Activated naive CD4-positive, alpha-beta T cell treated with anti-CD3 and anti-CD28 coated beads for 36 hours (primary cell): Measurements from ENCODE around the gene TMLHE. TPM values are rescaled to one million over a fixed set of nuclear protein-coding genes. Genes with fewer than 3 reads are reported as not detected.
"Not testable (repeated sequence)": the region's sequence is repeated elsewhere in the genome, so short reads cannot be mapped to it uniquely, and the experiment has no call there.

Experiments used
- CTCF ChIA-PET: fragments of 350-600 bp; sonication (Branson Sonifier 250); formaldehyde crosslinking; loops from one replicate; lab custom pipeline; 2021; ENCODE audit warnings: antibody characterized with exemption; lab: Charles Lee
- DNase-seq: peaks from one replicate; pipeline ENCODE4 v3.0.0-alpha.2; 2020
- H3K27ac Mint-ChIP-seq: one replicate; pipeline ENCODE4 v1.8.0; 2021; ENCODE audit warnings: mild to moderate bottlenecking, mixed read lengths
- H3K27me3 Mint-ChIP-seq: one replicate; pipeline ENCODE4 v1.8.0; 2021; ENCODE audit warnings: low read depth, mixed read lengths
- H3K36me3 Mint-ChIP-seq: one replicate; pipeline ENCODE4 v1.8.0; 2021; ENCODE audit warnings: low read depth, mixed read lengths
- H3K4me1 Mint-ChIP-seq: one replicate; pipeline ENCODE4 v1.8.0; 2021; ENCODE audit warnings: low read depth, mixed read lengths
- H3K4me3 Mint-ChIP-seq: one replicate; pipeline ENCODE4 v1.8.0; 2021; ENCODE audit warnings: mild to moderate bottlenecking, moderate library complexity, mixed read lengths
- H3K9me3 Mint-ChIP-seq: one replicate; pipeline ENCODE4 v1.8.0; 2021; ENCODE audit warnings: mixed read lengths
- intact Hi-C: fragments of 100-400 bp; cut with micrococcal nuclease; formaldehyde crosslinking; loops from one replicate; pipeline ENCODE4 v1.15.1; 2023
- total RNA-seq, 2 experiments: library from RNA; stranded (reverse); gene quantifications; one replicate each; pipeline ENCODE4 v1.2.3, GENCODE V29; 2021

Gene TMLHE
- total RNA-seq, result 10 to 100 TPM; 13.2 to 14.7 TPM

GRCh38 chrX:155612312-155613224 lies at the start of gene TMLHE, which contains the start of gene SPRY3:
Gene TMLHE, minus strand, starts transcription at chrX:155612952. Its CDS starts 67,676 bp downstream, at chrX:155545276.
Gene SPRY3, plus strand, starts transcription at chrX:155612586.
- peak; percentile 71 for DNase-seq
- Mint-ChIP-seq H3K4me1 (peaks cover 22% of the 10 kb centered on the region), H3K27me3 (no peaks in the 10 kb centered on the region), H3K27ac (peak within 1 kb of the TSS; percentile 92), H3K36me3 (peaks cover 3% of the 10 kb centered on the region), H3K4me3 (peak within 1 kb of the TSS; percentile 83), H3K9me3 (no peaks in the 10 kb centered on the region)
- CTCF ChIA-PET, result no interaction called here
- intact Hi-C loops, result loop anchor here (2.0 to 10.0 kb wide), 3 partner anchors 155 to 348 kb away; partner anchors contain the start of genes RAB39B and VAMP7

GRCh38 chrX:155662282-155662681 lies 49.5 kb upstream of the TMLHE start:
- H3K27ac Mint-ChIP-seq, result no peak overlapping the region
- intact Hi-C loops, result loop anchor here (10.0 kb wide), 1 partner anchor 153 kb away; no protein-coding TSS in a partner anchor

GRCh38 chrX:155645180-155645579 lies 32.4 kb upstream of the TMLHE start:
- Mint-ChIP-seq H3K36me3 (no peaks in the 10 kb centered on the region), H3K27me3 (peaks cover 2% of the 10 kb centered on the region), H3K4me3 (no peak overlapping the region), H3K27ac (no peak overlapping the region), H3K9me3 (no peaks in the 10 kb centered on the region), H3K4me1 (peaks cover 5% of the 10 kb centered on the region)
- intact Hi-C loops, result no loop called here
- CTCF ChIA-PET, result no interaction called here
- DNase-seq, result no peak

More at GRCh38 chrX:155662282-155662681, 49.5 kb upstream of the TMLHE start:
- CTCF ChIA-PET, result interaction anchor here (1.1 kb wide), 1 partner anchor 17 kb away, joined by 3 read pairs; no protein-coding TSS in a partner anchor
- Mint-ChIP-seq H3K9me3 (peaks cover 3% of the 10 kb centered on the region), H3K4me1 (no peaks in the 10 kb centered on the region), H3K27me3 (no peaks in the 10 kb centered on the region), H3K36me3 (peaks cover 3% of the 10 kb centered on the region), H3K4me3 (no peak overlapping the region)
- DNase-seq, result no peak

GRCh38 chrX:155643240-155643639 lies 30.5 kb upstream of the TMLHE start:
- H3K27ac Mint-ChIP-seq, result no peak overlapping the region
- no peaks in the 10 kb centered on the region for H3K36me3 Mint-ChIP-seq

GRCh38 chrX:155641371-155641770 lies 28.6 kb upstream of the TMLHE start:
- DNase-seq, result peak; percentile 7
- H3K4me1 Mint-ChIP-seq, H3K27me3 Mint-ChIP-seq, CTCF ChIA-PET, H3K9me3 Mint-ChIP-seq, intact Hi-C loops, H3K36me3 Mint-ChIP-seq, H3K27ac Mint-ChIP-seq: not testable (repeated sequence)
- H3K4me3 Mint-ChIP-seq, result peak overlapping the region; percentile 69

More at GRCh38 chrX:155643240-155643639, 30.5 kb upstream of the TMLHE start:
- no peak for DNase-seq
- Mint-ChIP-seq H3K9me3 (no peaks in the 10 kb centered on the region), H3K4me1 (peaks cover 5% of the 10 kb centered on the region), H3K27me3 (peaks cover 2% of the 10 kb centered on the region), H3K4me3 (no peak overlapping the region)
- CTCF ChIA-PET, result no interaction called here
- intact Hi-C loops, result no loop called here

- peaks cover 4% of the 10 kb centered on the region for H3K9me3 Mint-ChIP-seq
- intact Hi-C loops, result no loop called here
Measured at GRCh38 chrX:155637714-155638113, 25.0 kb upstream of the TMLHE start.

GRCh38 chrX:155635019-155635418 lies 22.3 kb upstream of the TMLHE start:
- H3K9me3 Mint-ChIP-seq, result peaks cover 13% of the 10 kb centered on the region
- DNase-seq, H3K27ac Mint-ChIP-seq, intact Hi-C loops, H3K4me1 Mint-ChIP-seq, H3K4me3 Mint-ChIP-seq, H3K27me3 Mint-ChIP-seq, H3K36me3 Mint-ChIP-seq: not testable (repeated sequence)
- CTCF ChIA-PET, result interaction anchor here (0.8 kb wide), 1 partner anchor 443 kb away, joined by 3 read pairs; no protein-coding TSS in a partner anchor

More at GRCh38 chrX:155637714-155638113, 25.0 kb upstream of the TMLHE start:
- CTCF ChIA-PET, result no interaction called here
- no peak for DNase-seq
- Mint-ChIP-seq H3K4me1 (peaks cover 5% of the 10 kb centered on the region), H3K27ac (no peak overlapping the region), H3K36me3 (no peaks in the 10 kb centered on the region), H3K4me3 (no peak overlapping the region), H3K27me3 (no peaks in the 10 kb centered on the region)

GRCh38 chrX:155632431-155633100 lies 19.8 kb upstream of the TMLHE start:
- peak overlapping the region; percentile 61 for H3K27ac Mint-ChIP-seq
- DNase-seq, result peak; percentile 14
- H3K4me3 Mint-ChIP-seq, result peak overlapping the region; percentile 52
- intact Hi-C loops, result no loop called here
- peaks cover 8% of the 10 kb centered on the region for H3K4me1 Mint-ChIP-seq
- no peaks in the 10 kb centered on the region for H3K27me3 Mint-ChIP-seq
- H3K9me3 Mint-ChIP-seq, result peaks cover 16% of the 10 kb centered on the region
- CTCF ChIA-PET, result no interaction called here
- no peaks in the 10 kb centered on the region for H3K36me3 Mint-ChIP-seq

GRCh38 chrX:155620110-155620509 lies 7.4 kb upstream of the TMLHE start:
- intact Hi-C loops, DNase-seq, CTCF ChIA-PET: not testable (repeated sequence)

GRCh38 chrX:155615938-155616337 lies 3.2 kb upstream of the TMLHE start:
- Mint-ChIP-seq H3K4me3 (no peak overlapping the region), H3K27ac (no peak overlapping the region), H3K4me1 (peaks cover 10% of the 10 kb centered on the region), H3K36me3 (no peaks in the 10 kb centered on the region), H3K27me3 (no peaks in the 10 kb centered on the region), H3K9me3 (no peaks in the 10 kb centered on the region)
- CTCF ChIA-PET, result no interaction called here
- intact Hi-C loops, result loop anchor here (10.0 kb wide), 1 partner anchor 351 kb away; the partner anchor contains the start of gene RAB39B
- no peak for DNase-seq

More at GRCh38 chrX:155620110-155620509, 7.4 kb upstream of the TMLHE start:
- H3K4me3 Mint-ChIP-seq, H3K36me3 Mint-ChIP-seq, H3K4me1 Mint-ChIP-seq, H3K27ac Mint-ChIP-seq, H3K9me3 Mint-ChIP-seq, H3K27me3 Mint-ChIP-seq: not testable (repeated sequence)

GRCh38 chrX:155613927-155614559 lies 1.3 kb upstream of the TMLHE start:
- Mint-ChIP-seq H3K4me3 (no peak overlapping the region), H3K4me1 (peaks cover 15% of the 10 kb centered on the region), H3K9me3 (no peaks in the 10 kb centered on the region), H3K27me3 (no peaks in the 10 kb centered on the region), H3K27ac (no peak overlapping the region), H3K36me3 (peaks cover 3% of the 10 kb centered on the region)
- CTCF ChIA-PET, result interaction anchor here (0.6 kb wide), 1 partner anchor 282 kb away, joined by 4 read pairs; no protein-coding TSS in a partner anchor
- DNase-seq, result no peak
- intact Hi-C loops, result loop anchor here (2.0 to 10.0 kb wide), 3 partner anchors 153 to 349 kb away; partner anchors contain the start of genes RAB39B and VAMP7
